Activated T-cell treated with anti-CD3 and anti-CD28 coated beads, Interleukin-2, amount 50 U/mL, for 24 hours (primary cell): Measurements from ENCODE around the gene ANKS3.
A peak's percentile ranks its signal among the peaks of the same experiment; 100 is the strongest.

Experiments used
- DNase-seq: peaks from one replicate; pipeline ENCODE4 v3.0.0-alpha.2; 2020
- H3K27ac Mint-ChIP-seq: 2 replicates; pipeline ENCODE4 v1.8.0; 2020; ENCODE audit warnings: mild to moderate bottlenecking, mixed read lengths
- H3K27me3 Mint-ChIP-seq: 2 replicates; pipeline ENCODE4 v1.8.0; 2020; ENCODE audit warnings: mixed read lengths
- H3K36me3 Mint-ChIP-seq: 2 replicates; pipeline ENCODE4 v1.8.0; 2020; ENCODE audit warnings: low read depth, mixed read lengths
- H3K4me1 Mint-ChIP-seq: 2 replicates; pipeline ENCODE4 v1.8.0; 2020; ENCODE audit warnings: low read depth, mixed read lengths
- H3K4me3 Mint-ChIP-seq: 2 replicates; pipeline ENCODE4 v1.8.0; 2020; ENCODE audit warnings: mild to moderate bottlenecking, moderate library complexity, mixed read lengths
- H3K9me3 Mint-ChIP-seq: 2 replicates; pipeline ENCODE4 v1.8.0; 2020; ENCODE audit warnings: mixed read lengths

Gene ANKS3

DNA sequence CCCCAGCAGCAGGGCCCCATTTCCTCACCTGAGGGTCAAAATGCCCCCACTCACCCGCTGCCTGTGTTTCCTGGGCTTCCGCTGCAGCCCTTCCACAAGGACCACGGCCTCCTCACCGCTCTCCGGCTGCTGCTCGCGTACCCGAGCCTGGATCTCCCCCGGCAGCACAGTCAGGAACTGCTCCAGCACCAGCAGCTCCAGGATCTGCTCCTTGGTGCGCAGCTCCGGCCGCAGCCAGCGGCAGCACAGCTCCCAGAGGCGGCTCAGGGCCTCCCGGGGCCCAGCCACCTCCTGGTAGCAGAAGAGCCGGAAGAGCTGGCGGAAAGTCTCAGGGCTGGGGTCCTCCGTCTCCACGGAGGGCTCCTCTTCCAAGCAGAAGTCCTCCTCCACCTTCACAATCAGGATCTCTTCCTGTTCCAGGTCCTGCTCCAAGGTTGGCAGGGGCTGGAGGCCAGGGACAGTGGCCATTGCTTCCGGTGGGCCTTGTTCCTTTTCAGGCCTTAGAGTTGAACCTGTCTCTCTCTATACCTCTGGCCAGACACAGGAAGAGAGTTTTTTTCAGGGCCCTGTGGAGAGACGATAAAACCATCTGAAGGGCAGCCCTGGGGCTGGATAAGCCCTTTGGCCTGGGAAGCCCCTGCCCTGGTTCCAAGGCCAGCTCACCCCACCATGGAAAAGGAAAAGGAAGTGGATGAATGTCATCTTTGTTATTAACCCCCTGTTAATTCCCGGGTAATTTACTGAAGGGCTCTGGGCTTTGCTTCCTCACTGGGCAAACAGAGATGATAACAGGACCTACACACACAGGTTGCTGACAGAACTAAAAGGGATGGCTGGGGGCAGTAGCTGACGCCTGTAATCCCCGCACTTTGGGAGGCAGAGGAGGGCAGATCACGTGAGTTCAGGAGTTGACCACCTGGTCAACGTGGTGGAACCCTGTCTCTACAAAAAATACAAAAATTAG lies 31.7 kb upstream of the ANKS3 start:
- H3K36me3 Mint-ChIP-seq = peaks cover 44% of the 10 kb centered on the region
- DNase-seq = no peak
- H3K4me3 Mint-ChIP-seq = peak overlapping the region; percentile 83
- H3K9me3 Mint-ChIP-seq = no peaks in the 10 kb centered on the region
- peaks cover 33% of the 10 kb centered on the region for H3K4me1 Mint-ChIP-seq
- peak overlapping the region; percentile 86 for H3K27ac Mint-ChIP-seq
- H3K27me3 Mint-ChIP-seq = no peaks in the 10 kb centered on the region

- Mint-ChIP-seq H3K4me1 (peaks cover 33% of the 10 kb centered on the region), H3K27me3 (no peaks in the 10 kb centered on the region), H3K4me3 (no peak overlapping the region), H3K9me3 (no peaks in the 10 kb centered on the region), H3K27ac (peak overlapping the region; percentile 29), H3K36me3 (peaks cover 64% of the 10 kb centered on the region)
- no peak for DNase-seq
Measured at GRCh38 chr16:4763791-4764190, 29.7 kb upstream of the ANKS3 start.

DNA sequence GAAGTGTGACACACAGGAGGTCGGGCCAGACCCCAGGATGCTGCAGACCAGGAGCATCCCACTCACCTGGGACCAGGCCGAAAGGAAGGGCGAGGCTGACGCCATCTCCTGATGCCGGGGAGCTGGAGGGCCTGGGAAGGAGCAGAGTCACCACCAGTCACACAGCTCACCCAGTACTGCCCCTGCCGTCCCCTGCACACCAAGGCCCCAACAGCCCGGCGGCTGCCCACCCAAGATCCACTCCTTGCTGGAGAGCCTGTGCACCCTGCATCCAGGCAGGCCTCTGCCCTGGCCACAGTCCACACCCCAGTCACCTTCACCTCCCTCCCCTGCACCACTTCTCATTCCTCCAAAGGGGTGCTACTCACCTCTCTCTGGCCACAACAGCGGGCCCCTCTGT lies 28.1 kb upstream of the ANKS3 start:
- Mint-ChIP-seq H3K9me3 (no peaks in the 10 kb centered on the region), H3K27me3 (no peaks in the 10 kb centered on the region), H3K4me3 (no peak overlapping the region), H3K36me3 (peaks cover 76% of the 10 kb centered on the region), H3K4me1 (peaks cover 21% of the 10 kb centered on the region), H3K27ac (peak overlapping the region; percentile 14)
- DNase-seq = no peak

- H3K27ac Mint-ChIP-seq = no peak overlapping the region
- peaks cover 9% of the 10 kb centered on the region for H3K4me1 Mint-ChIP-seq
- no peaks in the 10 kb centered on the region for H3K27me3 Mint-ChIP-seq
- DNase-seq = no peak
- no peak overlapping the region for H3K4me3 Mint-ChIP-seq
- H3K36me3 Mint-ChIP-seq = peaks cover 87% of the 10 kb centered on the region
- H3K9me3 Mint-ChIP-seq = no peaks in the 10 kb centered on the region
Measured at GRCh38 chr16:4760221-4760910, 26.3 kb upstream of the ANKS3 start.

DNA sequence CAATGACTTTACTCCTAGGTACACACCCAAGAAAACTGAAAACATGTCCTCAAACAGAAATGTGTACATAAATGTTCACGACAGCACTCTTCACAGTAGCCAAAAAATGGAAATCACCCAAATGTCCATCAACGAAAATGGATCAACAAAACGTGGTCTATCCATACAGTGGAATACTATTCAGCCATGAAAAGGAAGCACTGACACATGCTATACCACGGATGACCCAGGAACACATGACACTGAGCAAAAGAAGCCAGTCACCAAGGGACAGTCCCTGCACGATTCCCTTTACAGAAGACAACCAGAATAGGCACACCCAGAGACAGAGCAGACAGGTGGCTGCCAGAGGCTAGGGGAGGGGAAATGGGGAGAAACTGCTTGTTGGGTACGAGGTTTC lies 21.6 kb upstream of the ANKS3 start:
- Mint-ChIP-seq H3K36me3 (peaks cover 85% of the 10 kb centered on the region), H3K9me3 (no peaks in the 10 kb centered on the region), H3K4me3 (no peak overlapping the region), H3K27me3 (no peaks in the 10 kb centered on the region), H3K27ac (no peak overlapping the region), H3K4me1 (no peaks in the 10 kb centered on the region)
- no peak for DNase-seq

GRCh38 chr16:4754865-4755264 lies 20.8 kb upstream of the ANKS3 start:
- DNase-seq = no peak
- Mint-ChIP-seq H3K4me1 (no peaks in the 10 kb centered on the region), H3K9me3 (no peaks in the 10 kb centered on the region), H3K27ac (no peak overlapping the region), H3K4me3 (no peak overlapping the region), H3K36me3 (peaks cover 79% of the 10 kb centered on the region), H3K27me3 (no peaks in the 10 kb centered on the region)

- no peak for DNase-seq
- Mint-ChIP-seq H3K27ac (no peak overlapping the region), H3K4me3 (no peak overlapping the region), H3K9me3 (no peaks in the 10 kb centered on the region), H3K4me1 (peaks cover 4% of the 10 kb centered on the region), H3K27me3 (no peaks in the 10 kb centered on the region), H3K36me3 (peaks cover 66% of the 10 kb centered on the region)
Measured at GRCh38 chr16:4753227-4753626, 19.2 kb upstream of the ANKS3 start.

DNA sequence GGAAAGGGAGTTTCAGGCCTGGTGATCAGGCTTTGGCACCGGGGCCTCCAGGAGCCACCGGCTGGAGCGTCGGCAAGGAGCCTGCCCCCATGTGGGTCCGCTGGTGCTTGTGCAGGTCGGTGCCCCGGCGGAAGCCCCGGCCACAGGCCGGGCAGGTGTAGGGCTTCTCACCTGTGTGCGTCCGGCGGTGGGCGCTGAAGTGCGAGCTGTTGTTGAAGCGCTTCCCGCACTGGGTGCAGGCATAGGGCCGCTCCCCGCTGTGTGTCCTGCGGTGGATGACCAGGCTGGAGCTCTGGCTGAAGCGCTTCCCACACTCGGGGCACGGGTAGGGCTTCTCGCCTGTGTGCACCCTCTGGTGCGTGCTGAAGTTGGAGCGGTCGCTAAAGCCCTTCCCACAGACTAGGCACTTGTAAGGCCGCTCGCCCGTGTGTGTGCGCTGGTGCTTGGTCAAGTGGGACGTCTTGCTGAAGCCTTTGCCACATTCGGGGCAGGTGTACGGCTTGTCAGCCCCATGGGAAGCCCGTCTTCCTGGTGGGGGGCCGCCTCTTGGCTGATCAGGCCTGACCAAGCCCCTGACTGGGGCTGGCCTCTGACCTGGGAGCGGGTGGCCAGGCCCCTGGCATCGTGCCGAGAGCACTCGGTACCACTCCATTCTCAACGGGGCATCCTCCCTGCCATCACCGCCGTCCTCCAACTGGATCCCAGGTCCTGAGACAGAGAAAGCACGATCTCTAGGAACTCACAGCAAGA lies 18.5 kb upstream of the ANKS3 start:
- no peak for DNase-seq
- no peak overlapping the region for H3K4me3 Mint-ChIP-seq
- peaks cover 61% of the 10 kb centered on the region for H3K36me3 Mint-ChIP-seq
- H3K27ac Mint-ChIP-seq = no peak overlapping the region
- H3K4me1 Mint-ChIP-seq = peaks cover 11% of the 10 kb centered on the region
- H3K9me3 Mint-ChIP-seq = no peaks in the 10 kb centered on the region
- H3K27me3 Mint-ChIP-seq = no peaks in the 10 kb centered on the region

GRCh38 chr16:4750896-4751295 lies 16.8 kb upstream of the ANKS3 start:
- H3K27me3 Mint-ChIP-seq = no peaks in the 10 kb centered on the region
- H3K36me3 Mint-ChIP-seq = peaks cover 47% of the 10 kb centered on the region
- no peaks in the 10 kb centered on the region for H3K9me3 Mint-ChIP-seq
- no peak overlapping the region for H3K27ac Mint-ChIP-seq
- peaks cover 16% of the 10 kb centered on the region for H3K4me1 Mint-ChIP-seq
- DNase-seq = no peak
- no peak overlapping the region for H3K4me3 Mint-ChIP-seq

- Mint-ChIP-seq H3K4me1 (peaks cover 16% of the 10 kb centered on the region), H3K9me3 (no peaks in the 10 kb centered on the region), H3K27me3 (no peaks in the 10 kb centered on the region), H3K36me3 (peaks cover 37% of the 10 kb centered on the region), H3K27ac (no peak overlapping the region), H3K4me3 (no peak overlapping the region)
- DNase-seq = no peak
Measured at GRCh38 chr16:4749700-4750257, 15.7 kb upstream of the ANKS3 start.

DNA sequence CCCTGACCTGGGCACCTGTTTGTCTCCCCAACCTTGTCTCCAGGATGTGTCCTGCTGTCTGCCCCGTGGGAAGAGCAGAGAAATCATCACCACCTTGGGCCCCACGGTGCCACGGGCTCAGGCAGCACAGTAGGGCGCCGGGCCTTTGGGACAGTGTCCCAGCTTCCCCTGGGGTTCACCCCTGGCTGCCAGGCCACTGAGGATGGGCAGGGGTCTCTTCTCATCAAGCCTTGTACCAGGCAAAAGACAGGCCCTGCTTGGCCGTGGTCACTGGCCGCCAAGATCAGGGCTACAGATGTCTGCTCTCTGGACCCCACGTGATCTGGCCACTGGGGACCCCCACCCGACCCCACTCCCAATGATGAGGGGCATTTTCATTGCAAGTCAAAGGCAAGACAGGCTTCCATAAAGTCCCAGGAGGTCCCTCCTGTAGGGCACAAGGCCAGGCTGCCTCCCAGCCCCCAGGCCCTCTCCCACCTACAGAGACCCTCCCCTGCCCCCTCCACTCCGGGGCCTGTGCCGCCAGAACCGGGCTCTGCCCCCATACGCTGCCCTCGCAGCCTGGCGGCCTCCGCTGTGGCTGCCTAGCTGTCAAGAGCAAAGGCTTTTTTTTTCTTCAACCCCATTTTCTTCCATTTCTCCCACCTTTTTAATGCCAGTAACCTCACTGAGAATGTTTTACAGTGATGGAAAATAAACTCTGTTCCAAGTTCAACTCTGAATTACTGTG lies 14.8 kb upstream of the ANKS3 start:
- Mint-ChIP-seq H3K4me3 (no peak overlapping the region), H3K27ac (peak overlapping the region; percentile 83), H3K4me1 (peaks cover 16% of the 10 kb centered on the region), H3K36me3 (peaks cover 31% of the 10 kb centered on the region), H3K27me3 (no peaks in the 10 kb centered on the region), H3K9me3 (no peaks in the 10 kb centered on the region)
- no peak for DNase-seq

- no peaks in the 10 kb centered on the region for H3K9me3 Mint-ChIP-seq
- H3K36me3 Mint-ChIP-seq = peaks cover 25% of the 10 kb centered on the region
- H3K4me3 Mint-ChIP-seq = no peak overlapping the region
- peaks cover 22% of the 10 kb centered on the region for H3K4me1 Mint-ChIP-seq
- DNase-seq = no peak
- peak overlapping the region; percentile 83 for H3K27ac Mint-ChIP-seq
- no peaks in the 10 kb centered on the region for H3K27me3 Mint-ChIP-seq
Measured at GRCh38 chr16:4747906-4748681, 14.0 kb upstream of the ANKS3 start.

- Mint-ChIP-seq H3K36me3 (peaks cover 17% of the 10 kb centered on the region), H3K4me1 (peaks cover 25% of the 10 kb centered on the region), H3K27ac (no peak overlapping the region), H3K9me3 (no peaks in the 10 kb centered on the region), H3K27me3 (no peaks in the 10 kb centered on the region), H3K4me3 (no peak overlapping the region)
- DNase-seq = no peak
Measured at GRCh38 chr16:4746991-4747574, 13.0 kb upstream of the ANKS3 start.
